HCT116 (cell line): Measurements from ENCODE around the gene STPG2.

ENCODE experiments used
- EGR1 ChIP-seq: IDR thresholded peaks from 2 replicates; pipeline ENCODE4 v1.6.1; 2012; ENCODE audit warnings: low read depth
- EZH2 ChIP-seq: fragments of 200-600 bp; sonication (generic); IDR thresholded peaks from 2 replicates; pipeline ENCODE4 v1.6.1; 2017; ENCODE audit warnings: antibody characterized with exemption, mixed run types
- POLR2A ChIP-seq: IDR thresholded peaks from 2 replicates; pipeline ENCODE4 v1.7.0; 2011; ENCODE audit warnings: borderline replicate concordance; ENCODE audit not compliant: insufficient read depth, insufficient read length; ENCODE audit errors: extremely low read depth
- POLR2AphosphoS5 ChIP-seq: IDR thresholded peaks from 2 replicates; pipeline ENCODE4 v1.6.1; 2011; ENCODE audit warnings: mild to moderate bottlenecking, low read depth, low read length, moderate library complexity
- SIN3A ChIP-seq: IDR thresholded peaks from 2 replicates; pipeline ENCODE4 v1.6.1; 2012; ENCODE audit warnings: low read depth
- ZNF274 ChIP-seq: fragments of 200-500 bp; sonication (Bioruptor generic); IDR thresholded peaks from 2 replicates; pipeline ENCODE4 v1.6.1; 2014; ENCODE audit warnings: mild to moderate bottlenecking, low read depth, low read length, inconsistent platforms
- TF ChIP-seq, protein P1 (sequence below), 3 experiments: fragments of 200-600 bp in 1 of 3; sonication (generic) in 1 of 3; IDR thresholded peaks in 2 of 3; conservative IDR thresholded peaks in 1 of 3; 2 replicates each; pipeline ENCODE4 v1.5.1; 2012 to 2017; ENCODE audit warnings: low read depth in 2 of 3, low read length in 2 of 3, antibody characterized with exemption in 1 of 3, borderline replicate concordance in 1 of 3, control low read depth in 1 of 3, mild to moderate bottlenecking in 1 of 3, mixed read lengths in 1 of 3, mixed run types in 1 of 3, moderate library complexity in 1 of 3; ENCODE audit not compliant: insufficient read depth in 1 of 3
- TF ChIP-seq, protein P2 (sequence below): IDR thresholded peaks from 2 replicates; pipeline ENCODE4 v1.6.1; 2012

DNA sequence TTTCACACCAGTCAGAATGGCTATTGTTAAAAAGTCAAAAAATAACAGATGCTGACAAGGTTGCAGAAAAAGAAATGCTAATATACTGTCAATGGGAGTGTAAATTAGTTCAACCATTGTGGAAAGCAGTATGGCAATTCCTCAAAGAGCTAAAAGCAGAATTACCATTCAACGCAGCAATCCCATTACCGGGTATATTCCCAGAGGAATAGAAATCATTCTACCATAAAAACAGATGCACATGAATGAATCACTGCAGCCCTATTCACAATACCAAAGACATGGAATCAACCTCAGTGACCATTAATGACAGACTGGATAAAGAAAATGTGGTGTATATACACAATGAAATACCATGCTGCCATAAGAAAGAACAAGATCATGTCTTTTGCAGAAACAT, 243.0 kb downstream of the STPG2 start:
- TF ChIP-seq, protein P1, sequence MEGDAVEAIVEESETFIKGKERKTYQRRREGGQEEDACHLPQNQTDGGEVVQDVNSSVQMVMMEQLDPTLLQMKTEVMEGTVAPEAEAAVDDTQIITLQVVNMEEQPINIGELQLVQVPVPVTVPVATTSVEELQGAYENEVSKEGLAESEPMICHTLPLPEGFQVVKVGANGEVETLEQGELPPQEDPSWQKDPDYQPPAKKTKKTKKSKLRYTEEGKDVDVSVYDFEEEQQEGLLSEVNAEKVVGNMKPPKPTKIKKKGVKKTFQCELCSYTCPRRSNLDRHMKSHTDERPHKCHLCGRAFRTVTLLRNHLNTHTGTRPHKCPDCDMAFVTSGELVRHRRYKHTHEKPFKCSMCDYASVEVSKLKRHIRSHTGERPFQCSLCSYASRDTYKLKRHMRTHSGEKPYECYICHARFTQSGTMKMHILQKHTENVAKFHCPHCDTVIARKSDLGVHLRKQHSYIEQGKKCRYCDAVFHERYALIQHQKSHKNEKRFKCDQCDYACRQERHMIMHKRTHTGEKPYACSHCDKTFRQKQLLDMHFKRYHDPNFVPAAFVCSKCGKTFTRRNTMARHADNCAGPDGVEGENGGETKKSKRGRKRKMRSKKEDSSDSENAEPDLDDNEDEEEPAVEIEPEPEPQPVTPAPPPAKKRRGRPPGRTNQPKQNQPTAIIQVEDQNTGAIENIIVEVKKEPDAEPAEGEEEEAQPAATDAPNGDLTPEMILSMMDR (IDR thresholded peaks at IDR 0.05 in 2 of 3, conservative IDR thresholded peaks at IDR 0.05 in 1 of 3; ENCODE audit: borderline replicate concordance in 1 of 3, insufficient read depth in 1 of 3, low read depth in 2 of 3, low read length in 2 of 3), result no peak
- no peak for TF ChIP-seq POLR2A
- TF ChIP-seq EGR1, result no peak
- TF ChIP-seq SIN3A, result no peak
- TF ChIP-seq EZH2, result no peak
- no peak for TF ChIP-seq POLR2AphosphoS5
- TF ChIP-seq, protein P2, sequence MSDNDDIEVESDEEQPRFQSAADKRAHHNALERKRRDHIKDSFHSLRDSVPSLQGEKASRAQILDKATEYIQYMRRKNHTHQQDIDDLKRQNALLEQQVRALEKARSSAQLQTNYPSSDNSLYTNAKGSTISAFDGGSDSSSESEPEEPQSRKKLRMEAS, result no peak
- no peak for TF ChIP-seq ZNF274
